ENCODE results near the gene NNMT.

Gene NNMT

DNA sequence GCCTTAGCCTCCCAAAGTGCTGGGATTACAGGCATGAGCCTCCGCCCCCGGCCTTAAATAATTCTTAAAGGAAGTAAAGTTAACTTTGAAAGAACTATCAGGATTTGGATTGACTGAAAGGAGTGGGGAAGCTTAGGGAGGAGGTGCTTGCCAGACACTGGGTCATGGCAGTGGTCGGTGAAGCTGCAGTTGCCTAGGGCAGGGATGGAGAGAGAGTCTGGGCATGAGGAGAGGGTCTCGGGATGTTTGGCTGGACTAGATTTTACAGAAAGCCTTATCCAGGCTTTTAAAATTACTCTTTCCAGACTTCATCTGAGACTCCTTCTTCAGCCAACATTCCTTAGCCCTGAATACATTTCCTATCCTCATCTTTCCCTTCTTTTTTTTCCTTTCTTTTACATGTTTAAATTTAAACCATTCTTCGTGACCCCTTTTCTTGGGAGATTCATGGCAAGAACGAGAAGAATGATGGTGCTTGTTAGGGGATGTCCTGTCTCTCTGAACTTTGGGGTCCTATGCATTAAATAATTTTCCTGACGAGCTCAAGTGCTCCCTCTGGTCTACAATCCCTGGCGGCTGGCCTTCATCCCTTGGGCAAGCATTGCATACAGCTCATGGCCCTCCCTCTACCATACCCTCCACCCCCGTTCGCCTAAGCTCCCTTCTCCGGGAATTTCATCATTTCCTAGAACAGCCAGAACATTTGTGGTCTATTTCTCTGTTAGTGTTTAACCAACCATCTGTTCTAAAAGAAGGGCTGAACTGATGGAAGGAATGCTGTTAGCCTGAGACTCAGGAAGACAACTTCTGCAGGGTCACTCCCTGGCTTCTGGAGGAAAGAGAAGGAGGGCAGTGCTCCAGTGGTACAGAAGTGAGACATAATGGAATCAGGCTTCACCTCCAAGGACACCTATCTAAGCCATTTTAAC lies at the start of gene NNMT:
TSS of gene NNMT (plus strand) at position 724 of the 929 bp plus-strand sequence. CDS start at position 882, 158 bp downstream.
- no peak for DNase-seq

DNA sequence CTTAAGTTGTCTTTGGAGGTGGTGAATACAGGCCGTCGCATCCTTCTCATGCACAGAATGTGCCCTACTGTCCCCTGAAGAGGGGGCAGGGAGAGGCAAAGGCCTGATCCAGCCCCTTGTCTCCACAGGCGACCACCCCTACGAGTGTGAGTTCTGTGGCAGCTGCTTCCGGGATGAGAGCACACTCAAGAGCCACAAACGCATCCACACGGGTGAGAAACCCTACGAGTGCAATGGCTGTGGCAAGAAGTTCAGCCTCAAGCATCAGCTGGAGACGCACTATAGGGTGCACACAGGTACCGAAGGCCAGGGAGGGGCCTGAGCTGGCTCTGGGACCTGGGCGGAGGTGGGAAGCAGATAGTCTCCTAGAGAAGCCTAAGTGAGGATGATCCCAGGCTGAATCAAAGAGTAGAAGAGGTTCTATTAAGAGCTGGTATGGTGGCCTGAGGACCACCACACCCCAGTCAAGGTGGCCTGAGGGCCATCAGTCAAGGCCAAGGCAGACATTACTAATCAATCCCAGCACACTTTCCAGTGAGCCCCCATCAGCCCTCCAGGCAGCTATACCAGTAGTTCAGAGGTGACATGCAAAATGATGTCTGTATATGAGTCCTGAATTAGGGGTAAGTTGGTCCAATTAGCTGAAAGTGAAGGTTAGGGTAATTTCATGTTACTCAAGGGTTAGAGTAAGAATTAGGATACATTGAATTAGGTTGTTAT lies 49.0 kb upstream of the NNMT start:
- no peak for DNase-seq

DNA sequence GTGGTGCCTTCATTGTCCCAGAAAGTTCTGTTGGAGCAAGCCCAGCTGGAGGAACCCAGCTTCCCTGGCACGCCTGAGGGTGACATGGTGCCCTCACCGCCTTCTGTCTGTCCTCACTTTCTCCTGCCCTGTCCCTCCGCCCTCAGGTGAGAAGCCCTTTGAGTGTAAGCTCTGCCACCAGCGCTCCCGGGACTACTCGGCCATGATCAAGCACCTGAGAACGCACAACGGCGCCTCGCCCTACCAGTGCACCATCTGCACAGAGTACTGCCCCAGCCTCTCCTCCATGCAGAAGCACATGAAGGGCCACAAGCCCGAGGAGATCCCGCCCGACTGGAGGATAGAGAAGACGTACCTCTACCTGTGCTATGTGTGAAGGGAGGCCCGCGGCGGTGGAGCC lies 46.0 kb upstream of the NNMT start:
- DNase-seq, result no peak

DNA sequence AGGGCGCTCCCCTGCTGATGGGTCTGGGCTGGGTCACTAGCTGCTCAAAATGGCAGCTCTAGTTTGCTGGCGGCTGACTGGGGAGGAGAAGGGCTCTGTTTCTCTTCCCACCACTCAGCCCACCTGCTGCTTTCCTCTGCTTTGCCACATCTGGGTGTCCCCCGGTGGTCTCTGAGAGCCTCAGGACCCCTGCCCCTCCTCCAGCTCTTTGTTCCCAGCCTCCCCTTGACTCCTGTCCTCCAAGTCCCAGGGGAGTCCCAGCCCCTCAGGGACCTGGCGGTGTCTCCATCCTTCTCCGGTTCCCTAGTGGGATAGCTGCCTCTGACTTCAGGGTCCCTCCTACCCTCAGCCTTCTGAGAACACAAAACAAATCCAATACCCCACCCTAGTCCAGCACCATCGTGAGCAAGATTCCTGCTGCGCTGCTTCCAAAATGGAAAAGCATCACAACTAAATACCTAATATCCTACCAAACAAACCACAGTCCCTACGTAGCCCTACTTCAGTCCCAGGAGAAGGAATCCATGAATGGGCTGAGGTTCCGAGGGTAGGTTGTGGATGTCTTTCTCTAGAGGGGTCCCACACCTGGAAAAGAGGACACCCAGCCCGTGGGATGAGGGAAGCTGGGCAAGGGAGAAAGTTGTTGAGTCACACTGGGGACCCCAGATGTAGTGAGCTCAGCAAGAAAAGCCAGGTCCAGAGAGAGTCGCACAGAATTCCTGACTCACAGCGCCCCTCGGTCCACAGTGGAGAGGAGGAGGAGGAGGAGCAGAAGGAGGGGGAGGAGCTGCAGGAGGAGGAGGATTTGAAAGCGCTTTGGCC lies 45.0 kb upstream of the NNMT start:
- no peak for DNase-seq

DNA sequence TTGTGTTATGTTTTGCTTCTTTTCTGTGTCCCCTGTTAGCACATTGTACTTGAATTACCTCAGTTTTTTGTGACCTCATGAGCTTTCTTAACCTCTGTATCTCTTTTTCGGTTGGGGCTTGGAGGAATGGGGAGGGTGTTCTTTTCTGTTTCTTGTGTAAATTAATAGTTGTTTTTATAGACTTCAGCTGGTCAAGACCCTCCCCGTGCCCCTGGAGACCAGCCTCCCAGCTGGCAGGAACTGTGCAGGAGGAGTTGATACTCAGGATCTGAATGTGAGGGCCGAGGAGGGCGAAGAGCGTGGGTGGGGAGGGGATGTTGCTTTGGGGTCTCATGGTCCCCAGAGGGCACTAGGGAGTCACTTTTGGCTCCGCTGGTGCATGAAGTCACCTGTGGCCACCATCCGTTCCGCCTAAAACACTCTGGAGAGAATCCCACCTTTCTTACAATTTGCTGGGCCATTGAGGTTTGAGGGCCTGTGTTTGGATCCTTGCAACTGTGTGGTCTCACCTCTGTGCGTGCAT lies 44.3 kb upstream of the NNMT start:
- no peak for DNase-seq

DNA sequence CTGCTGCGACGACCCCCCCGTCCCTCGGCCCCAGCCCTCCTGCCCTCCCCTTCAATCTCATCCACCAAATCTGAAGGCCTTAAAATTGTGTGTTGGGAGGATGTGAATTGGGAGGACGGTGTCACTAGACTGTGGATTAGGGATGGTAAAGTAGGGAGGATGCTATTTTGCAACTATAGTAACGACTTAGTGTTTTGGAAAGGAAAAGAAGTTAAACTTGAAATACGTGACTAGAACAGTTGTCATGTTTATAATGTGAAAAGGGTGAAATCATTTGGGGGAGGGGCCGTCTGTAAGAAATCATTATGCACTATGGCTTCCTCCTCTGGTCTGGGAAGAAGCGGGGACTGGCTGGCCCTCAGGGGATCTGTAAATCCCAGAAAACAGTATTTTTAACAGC lies 43.4 kb upstream of the NNMT start:
- DNase-seq, result no peak

DNA sequence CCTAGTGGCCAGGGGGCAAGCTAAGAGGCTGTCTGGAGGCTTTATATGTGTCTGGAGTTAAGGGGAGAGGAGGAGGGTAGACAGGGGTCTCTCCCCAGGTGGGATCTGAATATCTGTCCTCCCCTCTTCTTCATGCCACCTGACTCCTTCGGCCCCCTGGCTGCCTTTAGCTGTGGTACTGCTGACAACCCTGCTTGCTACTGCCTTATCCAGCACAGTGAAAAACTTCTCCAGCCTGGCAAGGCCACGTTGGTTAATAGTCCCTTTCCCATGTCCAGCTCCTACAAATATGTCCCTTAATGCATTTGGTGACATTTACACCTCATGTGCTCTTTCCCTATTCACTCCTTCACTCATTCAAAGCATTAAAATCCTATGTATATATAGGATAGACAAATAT lies 42.4 kb upstream of the NNMT start:
- DNase-seq, result no peak

DNA sequence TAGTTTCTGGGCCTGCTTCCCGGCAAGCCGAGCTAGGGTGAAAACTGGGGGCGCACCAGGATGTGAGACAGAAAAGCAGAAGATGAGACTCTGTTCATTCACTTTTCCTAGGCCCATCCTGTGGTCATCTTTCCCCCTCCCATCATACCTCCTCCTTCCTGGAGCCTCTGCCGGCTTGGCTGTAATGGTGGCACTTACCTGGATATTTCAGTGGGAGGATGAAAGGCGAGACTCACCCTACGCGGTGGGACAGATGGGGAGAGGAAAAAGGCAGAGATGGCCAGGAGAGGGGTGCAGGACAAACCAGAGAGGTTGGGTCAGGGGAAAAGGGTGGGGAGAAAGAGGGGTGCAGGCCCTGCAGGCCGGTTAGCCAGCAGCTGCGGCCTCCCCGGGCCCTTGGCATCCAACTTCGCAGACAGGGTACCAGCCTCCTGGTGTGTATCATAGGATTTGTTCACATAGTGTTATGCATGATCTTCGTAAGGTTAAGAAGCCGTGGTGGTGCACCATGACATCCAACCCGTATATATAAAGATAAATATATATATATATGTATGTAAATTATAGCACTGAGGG lies 41.5 kb upstream of the NNMT start:
- DNase-seq, result no peak

DNA sequence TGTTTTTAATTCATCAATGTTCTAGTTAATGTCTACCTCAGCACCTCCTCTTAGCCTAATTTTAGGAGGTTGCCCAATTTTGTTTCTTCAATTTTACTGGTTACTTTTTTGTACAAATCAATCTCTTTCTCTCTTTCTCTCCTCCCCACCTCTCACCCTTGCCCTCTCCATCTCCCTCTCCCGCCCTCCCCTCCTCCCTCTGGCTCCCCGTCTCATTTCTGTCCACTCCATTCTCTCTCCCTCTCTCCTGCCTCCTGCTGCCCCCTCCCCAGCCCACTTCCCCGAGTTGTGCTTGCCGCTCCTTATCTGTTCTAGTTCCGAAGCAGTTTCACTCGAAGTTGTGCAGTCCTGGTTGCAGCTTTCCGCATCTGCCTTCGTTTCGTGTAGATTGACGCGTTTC lies 40.9 kb upstream of the NNMT start:
- no peak for DNase-seq

DNA sequence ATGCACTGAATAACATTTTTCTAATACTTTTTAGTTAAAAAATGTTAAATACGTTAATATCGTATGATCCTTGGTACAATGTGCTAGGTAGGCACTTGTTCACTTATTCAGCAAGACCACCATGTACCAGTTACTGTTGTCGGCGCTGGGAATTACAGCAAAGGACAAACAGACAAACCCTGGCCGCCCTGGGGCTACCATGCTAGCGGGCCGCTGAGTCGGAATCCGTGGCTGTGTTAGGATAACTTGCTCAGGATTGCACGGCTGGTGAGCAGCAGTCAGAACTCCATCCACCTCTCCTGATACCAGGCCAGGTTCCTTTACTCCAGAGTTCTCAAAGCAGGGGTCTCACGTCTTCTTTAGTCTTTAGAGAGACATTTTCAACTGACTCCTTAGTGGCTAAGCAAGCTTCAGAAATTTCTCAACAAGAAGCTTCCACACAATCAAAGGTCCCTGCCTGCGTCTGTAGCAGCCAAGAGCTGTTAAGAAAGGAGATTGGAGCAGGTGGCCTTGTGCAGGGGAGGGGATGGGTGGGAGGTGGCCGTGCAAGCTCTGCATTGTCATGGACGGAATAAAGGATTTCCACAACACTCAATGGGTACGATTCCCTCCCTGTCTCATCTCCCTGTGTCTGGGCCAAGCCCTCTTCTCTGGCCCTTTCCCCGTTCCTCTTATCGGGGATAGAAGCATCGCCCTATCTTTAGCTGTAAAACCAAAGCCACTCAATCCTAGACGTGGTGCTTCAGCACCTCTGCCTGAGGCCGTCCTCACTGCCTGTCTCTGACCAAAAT lies 39.8 kb upstream of the NNMT start:
- DNase-seq, result no peak

DNA sequence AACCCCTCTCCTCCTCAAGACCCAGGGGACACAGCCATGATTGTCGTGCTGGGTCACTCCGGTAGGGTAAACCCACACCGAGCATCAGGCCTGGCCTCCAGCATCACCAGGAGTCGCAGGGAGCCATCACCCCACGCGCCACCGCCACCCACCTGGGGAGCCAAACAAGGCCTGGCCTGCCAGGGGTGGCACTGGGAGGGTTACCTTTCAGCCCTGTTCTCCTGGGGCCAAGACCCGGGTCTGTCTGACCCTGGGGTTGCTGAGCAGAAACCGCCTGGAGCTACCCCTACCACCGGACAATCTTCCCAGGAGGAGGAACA lies 39.3 kb upstream of the NNMT start:
- no peak for DNase-seq

DNA sequence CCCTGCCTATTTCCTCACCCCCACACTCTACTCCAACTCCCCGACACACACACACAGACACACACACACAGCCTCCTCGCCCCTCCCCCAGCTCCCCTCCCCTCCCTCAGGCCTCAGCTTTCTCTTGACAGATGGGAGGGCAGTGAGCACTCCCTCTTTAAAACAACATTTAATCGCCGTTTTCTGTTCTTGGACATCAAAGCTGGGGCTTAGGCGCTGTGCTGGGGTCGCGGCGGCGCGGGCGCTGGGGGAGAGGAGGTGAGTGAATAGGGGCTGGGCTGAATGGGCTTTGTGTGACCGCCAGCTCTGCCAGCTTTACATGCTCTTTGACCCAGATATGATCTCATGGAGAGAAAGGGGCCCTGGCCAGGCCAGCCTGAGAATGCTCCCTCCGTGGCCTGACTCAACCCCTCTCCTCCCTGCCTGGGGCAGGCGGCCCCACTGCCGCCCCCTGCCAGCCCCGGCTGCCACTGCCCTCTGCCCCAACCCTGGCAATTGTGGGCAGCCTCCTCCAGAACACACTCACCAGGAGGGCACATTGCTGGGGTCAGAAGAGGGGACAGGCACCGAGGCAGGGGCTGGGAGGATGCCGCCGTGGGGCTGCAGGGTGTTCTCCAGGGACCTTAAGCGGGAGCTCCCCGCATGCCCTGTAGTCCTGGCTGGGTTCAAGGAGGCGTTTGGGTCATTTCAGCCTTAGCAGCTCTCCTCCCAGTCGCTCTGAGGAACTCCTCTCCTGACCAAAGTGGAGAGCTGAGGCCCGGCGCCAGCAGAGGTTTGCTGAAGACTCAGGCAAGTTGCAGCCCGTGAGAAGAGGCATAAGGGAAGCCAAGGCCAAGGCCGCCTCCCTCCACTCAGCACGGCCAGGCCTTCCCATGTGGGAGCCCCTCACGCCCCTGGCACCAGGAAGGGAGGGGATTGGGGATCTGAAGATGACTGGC lies 38.3 kb upstream of the NNMT start:
- DNase-seq, result no peak

DNA sequence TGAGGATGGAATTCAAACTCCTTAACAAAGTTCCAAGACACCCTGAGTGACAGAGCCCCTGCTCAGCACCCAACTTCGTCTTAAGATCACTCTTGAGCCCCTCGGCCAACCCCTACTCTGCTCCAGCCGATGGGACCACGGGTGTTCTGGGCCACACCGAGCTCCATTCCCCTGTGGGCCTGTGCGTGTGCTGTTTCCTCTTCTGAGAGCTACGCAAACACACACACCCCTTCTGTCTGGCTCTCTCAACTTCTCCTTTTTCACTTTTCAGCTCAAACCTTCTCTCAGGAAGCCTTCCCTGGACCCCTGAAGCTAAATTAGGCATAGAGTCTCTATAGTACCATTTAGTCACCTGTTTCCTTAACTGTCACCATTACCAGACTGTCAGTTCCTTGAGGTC lies 37.5 kb upstream of the NNMT start:
- DNase-seq, result no peak

DNA sequence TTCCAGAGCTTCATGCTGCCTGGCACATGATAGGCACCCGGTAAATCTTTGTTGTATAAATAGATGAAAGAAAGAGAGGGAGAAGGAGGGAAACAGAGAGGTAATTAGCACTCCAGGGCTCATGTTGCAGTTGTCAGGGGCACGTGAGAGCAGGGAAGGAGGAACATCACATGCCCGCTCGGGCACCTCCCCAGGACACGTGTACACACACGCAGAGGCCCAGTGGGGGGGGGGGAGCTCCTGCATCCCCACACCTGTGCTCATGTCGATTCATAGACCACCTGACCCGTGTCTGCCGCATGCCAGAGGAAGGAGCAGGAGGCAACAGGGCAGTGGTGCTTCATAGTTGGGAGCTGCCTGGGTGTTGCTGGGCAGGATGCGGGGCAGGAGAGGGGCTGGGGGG lies 37.1 kb upstream of the NNMT start:
- no peak for DNase-seq

DNA sequence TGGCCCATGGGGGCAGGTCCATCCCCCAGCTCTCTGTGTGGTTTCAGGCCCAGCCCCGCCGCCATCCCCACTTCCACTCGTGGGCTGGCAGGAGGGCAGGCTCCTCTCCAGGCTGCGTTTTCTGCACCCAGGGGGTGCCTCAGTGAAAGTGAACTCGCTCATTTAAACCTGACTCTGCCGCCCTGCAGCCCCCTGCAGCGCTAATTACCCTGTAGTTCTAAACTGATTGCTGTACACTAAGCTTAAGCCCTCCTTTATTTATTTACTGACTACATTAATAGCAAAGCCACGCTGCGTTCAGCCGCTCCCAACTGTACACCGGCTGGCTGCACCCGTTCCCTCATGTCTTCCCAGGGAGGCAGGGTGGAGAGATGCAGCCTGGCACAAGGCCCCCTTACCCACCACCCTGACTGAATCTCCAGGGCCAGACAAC lies 36.6 kb upstream of the NNMT start:
- DNase-seq, result no peak

DNA sequence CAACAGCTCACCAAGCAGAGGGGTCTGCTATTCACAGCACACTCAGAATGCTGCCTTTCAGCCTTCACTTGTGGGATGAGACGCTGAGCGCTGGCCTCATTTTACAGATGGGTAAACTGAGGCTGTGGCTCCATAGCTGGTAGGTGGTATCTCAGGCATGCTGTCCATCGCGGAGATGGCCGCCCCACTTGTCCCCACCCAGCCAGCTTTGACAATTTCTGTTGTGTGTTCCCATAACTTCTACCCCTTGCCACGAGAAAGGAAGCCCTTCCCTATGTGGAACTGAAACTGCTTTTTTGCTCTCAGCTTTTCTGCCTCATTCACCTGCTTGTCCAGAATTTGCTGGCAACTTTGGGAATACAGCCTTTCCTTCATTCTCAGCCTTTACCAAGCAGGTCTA lies 36.1 kb upstream of the NNMT start:
- no peak for DNase-seq

DNA sequence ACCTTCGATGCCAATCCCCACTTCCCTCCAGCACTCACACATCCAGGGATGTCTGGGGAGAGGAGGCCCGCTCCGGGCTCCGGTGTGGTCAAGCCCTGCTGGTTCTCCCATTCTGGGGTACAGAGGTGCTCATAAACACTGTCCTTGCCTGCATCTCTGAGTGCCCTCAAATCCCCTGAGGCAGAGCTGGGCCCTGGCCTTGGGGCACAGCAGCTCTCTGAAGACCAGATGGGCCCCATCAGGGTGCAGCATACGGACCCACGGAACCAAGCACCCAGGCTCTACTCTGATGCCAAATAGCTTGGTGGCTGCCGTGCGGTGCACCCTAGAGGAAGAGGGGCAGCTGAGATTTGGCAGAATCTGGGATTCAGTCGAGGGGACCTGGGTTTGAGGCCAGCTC lies 35.7 kb upstream of the NNMT start:
- no peak for DNase-seq

DNA sequence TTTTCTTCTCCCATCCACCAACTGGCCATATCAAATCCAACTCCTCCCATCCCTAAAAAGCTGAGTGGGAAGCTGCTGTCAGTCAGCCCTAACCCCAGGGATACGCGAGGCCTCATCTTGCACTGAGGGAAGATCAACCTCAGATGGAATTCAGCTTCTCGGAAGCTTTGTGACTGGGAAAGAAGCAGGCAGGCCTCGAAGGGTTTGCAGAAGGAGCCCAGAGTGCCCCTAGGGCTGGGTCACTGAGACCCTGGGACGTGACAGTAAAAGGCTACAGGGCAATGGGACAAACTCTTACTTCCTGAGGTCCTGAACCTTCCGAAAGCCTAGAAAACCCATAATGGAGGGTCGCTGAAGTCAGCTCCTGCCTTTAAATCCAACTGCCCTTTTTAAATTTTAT lies 34.4 kb upstream of the NNMT start:
- no peak for DNase-seq

DNA sequence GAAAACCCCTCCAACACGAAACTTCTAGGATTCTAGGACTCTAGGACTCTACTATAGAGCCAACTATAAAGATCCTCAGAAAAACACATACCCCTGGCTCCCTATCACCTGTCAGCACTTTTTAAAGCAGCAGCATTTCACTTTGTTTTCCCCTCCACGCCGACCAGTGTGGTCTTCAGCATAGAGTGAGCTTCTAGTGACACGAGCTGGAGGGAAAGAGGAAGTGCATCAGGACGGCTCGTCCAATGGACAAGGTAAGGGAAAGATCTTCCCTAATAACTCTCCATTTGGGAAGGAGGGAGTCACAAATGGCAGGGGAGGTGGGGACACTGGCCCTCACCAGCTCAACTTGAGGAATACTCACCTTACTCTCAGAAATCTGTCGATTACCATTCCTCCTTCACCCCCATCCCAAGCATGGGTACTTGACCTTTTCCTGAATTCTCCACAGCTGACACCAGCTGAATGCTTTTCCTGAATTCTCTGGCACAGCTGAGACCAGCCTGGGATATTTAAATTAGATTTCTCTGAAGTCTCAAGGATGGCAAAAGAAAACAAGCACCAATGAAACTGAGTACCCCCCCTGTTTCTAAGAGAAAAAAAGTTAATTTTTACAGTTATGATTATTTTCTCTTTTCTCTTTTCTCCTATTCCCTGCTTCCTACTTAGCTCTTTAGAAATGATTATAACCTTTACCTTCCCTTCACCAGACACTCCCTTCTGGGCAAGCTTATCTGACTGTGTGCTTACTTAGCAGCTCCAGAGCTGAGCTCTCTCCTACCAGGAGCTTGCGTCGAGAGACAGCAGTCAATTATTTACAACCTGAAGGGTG lies 33.3 kb upstream of the NNMT start:
- DNase-seq, result peak; percentile 8

Measured in NCI-H1694 treated with DMSO at 0.1 percent for 48 hours (cell line).